ENCODE data around the gene HDAC4.

Gene HDAC4

DNA sequence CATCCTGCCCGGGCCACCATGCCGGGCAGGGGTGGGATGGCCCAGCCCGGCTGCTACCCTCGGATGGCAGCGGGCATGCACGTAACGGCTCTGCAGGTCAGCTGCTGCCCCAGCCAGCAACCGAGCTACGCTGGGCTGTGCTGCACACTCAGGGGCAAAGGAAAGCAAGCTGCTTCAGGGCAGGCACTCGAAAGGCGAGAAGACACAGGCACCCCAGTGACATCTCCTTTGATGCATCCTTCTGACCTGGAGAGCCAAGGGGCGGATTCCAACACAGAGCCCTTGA is 8.8 kb downstream of the HDAC4 start:
- H3K9me3 ChIP-seq: no peaks in the 10 kb centered on the region
- no peak overlapping the region for H3K4me3 ChIP-seq (ENCODE audit: low read depth in 1 of 2, low read length in 1 of 2)
- H3K4me1 ChIP-seq (ENCODE audit: control insufficient read depth in 1 of 2, insufficient read depth in 1 of 2, low read depth in 1 of 2, low read length in 1 of 2): no peaks in the 10 kb centered on the region
- H3K36me3 ChIP-seq: peaks cover 11% of the 10 kb centered on the region
- H3K27ac ChIP-seq: no peak overlapping the region
- no peaks in the 10 kb centered on the region for H3K27me3 ChIP-seq
- TF ChIP-seq, protein P1, sequence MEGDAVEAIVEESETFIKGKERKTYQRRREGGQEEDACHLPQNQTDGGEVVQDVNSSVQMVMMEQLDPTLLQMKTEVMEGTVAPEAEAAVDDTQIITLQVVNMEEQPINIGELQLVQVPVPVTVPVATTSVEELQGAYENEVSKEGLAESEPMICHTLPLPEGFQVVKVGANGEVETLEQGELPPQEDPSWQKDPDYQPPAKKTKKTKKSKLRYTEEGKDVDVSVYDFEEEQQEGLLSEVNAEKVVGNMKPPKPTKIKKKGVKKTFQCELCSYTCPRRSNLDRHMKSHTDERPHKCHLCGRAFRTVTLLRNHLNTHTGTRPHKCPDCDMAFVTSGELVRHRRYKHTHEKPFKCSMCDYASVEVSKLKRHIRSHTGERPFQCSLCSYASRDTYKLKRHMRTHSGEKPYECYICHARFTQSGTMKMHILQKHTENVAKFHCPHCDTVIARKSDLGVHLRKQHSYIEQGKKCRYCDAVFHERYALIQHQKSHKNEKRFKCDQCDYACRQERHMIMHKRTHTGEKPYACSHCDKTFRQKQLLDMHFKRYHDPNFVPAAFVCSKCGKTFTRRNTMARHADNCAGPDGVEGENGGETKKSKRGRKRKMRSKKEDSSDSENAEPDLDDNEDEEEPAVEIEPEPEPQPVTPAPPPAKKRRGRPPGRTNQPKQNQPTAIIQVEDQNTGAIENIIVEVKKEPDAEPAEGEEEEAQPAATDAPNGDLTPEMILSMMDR (IDR thresholded peaks at IDR 0.05): no peak

DNA sequence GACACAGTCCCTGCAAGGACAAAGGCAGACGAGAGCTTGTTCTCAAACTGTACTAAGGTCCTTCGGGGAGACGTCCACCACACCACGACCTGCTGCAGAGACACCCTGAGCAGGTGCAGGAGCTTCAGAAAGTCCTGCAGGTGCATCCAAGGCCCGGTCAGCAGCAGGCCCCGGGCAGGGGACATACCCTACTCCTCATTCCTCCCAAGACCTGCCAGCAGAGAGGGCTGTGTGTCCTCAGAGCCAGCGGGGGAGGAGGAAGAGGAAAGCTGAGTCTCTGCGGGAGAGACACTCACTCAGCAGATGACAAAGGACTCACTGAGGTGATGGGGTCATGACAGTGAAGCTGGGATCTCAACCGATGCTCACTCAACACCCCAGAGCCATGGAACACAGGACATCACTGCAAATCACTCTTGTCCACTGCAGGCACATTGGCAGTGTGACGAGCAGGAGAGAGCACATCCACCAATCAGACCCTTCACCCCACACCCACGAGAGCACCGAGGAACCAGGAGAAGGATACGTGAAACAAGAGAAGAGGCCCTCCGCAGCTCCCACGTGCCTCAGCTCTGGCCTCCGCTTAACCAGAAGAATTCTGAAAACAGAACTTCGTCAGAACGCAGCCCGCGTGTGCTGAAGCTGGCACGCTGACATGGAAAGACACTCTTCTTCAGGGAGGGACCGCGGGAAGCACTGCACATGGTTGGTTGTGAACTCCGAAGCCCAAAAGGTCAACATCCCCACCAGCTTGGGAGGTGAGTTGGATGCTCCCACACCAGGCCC is 9.3 kb downstream of the HDAC4 start:
- H3K27me3 ChIP-seq: no peaks in the 10 kb centered on the region
- peaks cover 11% of the 10 kb centered on the region for H3K36me3 ChIP-seq
- no peak overlapping the region for H3K27ac ChIP-seq
- no peaks in the 10 kb centered on the region for H3K9me3 ChIP-seq
- no peaks in the 10 kb centered on the region for H3K4me1 ChIP-seq (ENCODE audit: control insufficient read depth in 1 of 2, insufficient read depth in 1 of 2, low read depth in 1 of 2, low read length in 1 of 2)
- TF ChIP-seq, protein P1 (IDR thresholded peaks at IDR 0.05): no peak
- no peak overlapping the region for H3K4me3 ChIP-seq (ENCODE audit: low read depth in 1 of 2, low read length in 1 of 2)

DNA sequence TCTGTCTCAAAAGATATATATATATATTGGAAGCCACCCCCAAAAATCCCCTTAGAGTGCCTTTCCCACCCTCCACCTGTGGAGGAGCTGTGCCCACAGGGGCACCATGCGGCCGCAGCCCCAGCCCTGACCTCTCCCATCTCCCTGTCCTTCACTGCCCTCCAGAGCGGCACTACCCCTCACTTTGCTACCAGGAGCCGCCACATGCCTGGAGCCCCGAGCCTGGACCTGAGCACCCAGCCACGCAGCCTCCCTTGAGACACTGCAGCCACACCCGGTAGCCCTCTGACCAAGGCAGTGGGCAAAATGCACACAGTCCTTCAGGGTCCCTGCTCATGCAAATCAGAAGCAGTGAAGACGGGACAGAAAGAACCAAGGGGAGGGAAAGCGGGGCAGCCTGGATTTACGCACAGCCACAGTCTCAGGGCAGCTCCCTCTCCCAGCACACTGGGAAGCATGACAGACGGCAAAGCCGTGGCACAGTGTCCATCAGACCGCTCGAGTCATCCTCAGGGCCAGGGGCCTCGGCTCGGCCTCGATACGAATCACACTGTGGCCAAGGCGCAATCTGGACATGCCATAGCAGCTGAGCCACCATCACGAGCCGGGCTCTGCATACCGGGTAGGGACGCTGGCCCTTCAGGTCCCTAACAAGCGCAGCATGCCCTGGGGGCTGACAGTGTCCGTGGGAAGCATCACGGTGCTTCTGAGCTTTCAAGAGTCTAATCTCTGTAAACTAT is 10.1 kb downstream of the HDAC4 start:
- Histone ChIP-seq H3K27me3 (no peaks in the 10 kb centered on the region), H3K4me1 (ENCODE audit: control insufficient read depth in 1 of 2, insufficient read depth in 1 of 2, low read depth in 1 of 2, low read length in 1 of 2) (no peaks in the 10 kb centered on the region), H3K9me3 (no peaks in the 10 kb centered on the region), H3K36me3 (peaks cover 11% of the 10 kb centered on the region), H3K4me3 (ENCODE audit: low read depth in 1 of 2, low read length in 1 of 2) (no peak overlapping the region), H3K27ac (no peak overlapping the region)
- TF ChIP-seq, protein P1 (IDR thresholded peaks at IDR 0.05): no peak

DNA sequence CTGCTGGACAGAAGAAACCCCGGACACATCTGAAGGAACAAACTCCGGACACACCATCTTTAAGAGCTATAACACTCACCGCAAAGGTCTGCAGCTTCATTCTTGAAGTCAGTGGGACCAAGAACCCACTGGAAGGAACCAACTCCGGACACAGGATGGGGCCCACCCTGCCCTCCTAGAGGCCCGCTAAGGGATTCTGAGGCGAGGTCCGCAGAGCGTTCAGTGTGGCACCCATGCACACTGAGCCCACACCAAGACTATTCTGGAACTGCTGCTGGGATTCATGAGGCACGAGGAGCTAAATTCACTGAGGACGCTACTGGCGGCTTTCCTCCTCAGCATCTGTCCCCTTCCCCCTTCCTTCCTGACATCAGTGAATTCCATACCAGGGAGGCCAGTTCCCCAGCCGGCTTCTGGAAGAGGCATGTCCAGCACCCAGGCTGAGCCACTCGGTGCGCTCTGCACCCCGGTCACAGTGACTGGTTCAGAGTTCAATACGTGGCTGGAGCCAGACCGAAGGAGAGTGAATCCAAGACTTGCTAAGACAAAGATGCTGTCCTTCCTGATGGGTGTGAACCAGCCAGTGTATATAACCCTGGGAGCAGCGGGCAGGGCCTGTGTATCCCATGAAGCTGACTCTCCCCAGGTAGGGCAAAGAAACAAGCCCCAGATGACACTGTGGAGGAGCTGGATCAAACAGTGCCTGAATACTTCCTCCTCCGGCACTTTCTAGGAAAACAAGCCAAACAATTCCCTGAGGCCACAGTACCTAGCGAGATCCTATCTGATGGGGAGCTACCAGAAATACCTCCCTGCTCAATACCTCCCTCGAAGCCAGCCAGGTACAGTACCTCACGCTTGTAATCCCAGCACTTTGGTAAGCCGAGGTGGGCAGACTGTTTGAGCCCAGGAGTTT is 11.1 kb downstream of the HDAC4 start:
- no peak overlapping the region for H3K4me3 ChIP-seq (ENCODE audit: low read depth in 1 of 2, low read length in 1 of 2)
- H3K27me3 ChIP-seq: no peaks in the 10 kb centered on the region
- H3K9me3 ChIP-seq: no peaks in the 10 kb centered on the region
- no peaks in the 10 kb centered on the region for H3K4me1 ChIP-seq (ENCODE audit: control insufficient read depth in 1 of 2, insufficient read depth in 1 of 2, low read depth in 1 of 2, low read length in 1 of 2)
- no peak overlapping the region for H3K27ac ChIP-seq
- TF ChIP-seq, protein P1 (IDR thresholded peaks at IDR 0.05): no peak
- H3K36me3 ChIP-seq: peaks cover 11% of the 10 kb centered on the region

DNA sequence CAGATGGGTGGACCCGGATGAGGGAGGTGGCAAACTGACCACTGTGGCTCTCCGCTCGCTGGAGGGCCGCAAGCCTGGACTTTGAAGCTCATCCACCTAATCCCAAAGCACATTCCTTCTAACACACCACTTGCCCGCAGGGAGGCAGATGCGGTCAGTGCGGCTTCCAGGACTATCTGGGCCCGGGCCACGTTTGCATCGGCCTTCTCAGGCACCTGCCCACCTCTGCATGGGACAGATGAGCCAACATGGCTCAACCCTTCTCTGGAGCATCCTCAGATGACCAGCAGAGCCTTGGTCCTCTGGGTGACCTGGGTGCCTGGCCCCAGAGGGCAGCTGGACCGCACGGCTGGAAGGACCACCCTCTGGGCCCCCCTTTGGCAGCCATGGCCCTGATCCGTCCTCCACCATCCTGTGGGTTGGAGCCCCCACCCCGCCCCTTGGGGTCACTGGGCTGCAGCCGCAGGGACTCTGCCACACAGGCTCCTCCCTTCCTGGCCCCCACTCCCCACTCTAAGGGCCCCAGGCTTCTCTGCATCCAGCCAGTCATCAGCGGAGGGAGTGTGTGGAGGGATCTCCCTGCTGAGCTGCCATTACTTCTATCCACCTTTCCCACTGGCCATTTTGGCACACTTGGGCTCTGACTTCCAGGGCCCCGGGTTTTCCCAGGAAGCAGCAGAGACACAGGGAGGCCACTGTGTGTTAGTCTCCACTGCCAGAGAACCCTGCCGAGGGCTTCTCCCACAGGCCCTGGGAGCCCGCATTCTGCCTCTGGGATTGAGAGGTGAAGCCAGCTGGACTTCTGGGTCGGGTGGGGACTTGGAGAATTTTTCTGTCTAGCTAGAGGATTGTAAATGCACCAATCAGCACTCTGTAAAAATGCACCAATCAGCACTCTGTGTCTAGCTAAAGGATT is 12.3 kb downstream of the HDAC4 start:
- TF ChIP-seq, protein P1 (IDR thresholded peaks at IDR 0.05): no peak
- H3K9me3 ChIP-seq: no peaks in the 10 kb centered on the region
- no peak overlapping the region for H3K4me3 ChIP-seq (ENCODE audit: low read depth in 1 of 2, low read length in 1 of 2)
- peaks cover 3 to 4% of the 10 kb centered on the region in 2 experiments for H3K4me1 ChIP-seq (ENCODE audit: control insufficient read depth in 1 of 2, insufficient read depth in 1 of 2, low read depth in 1 of 2, low read length in 1 of 2)
- H3K36me3 ChIP-seq: peaks cover 11% of the 10 kb centered on the region
- H3K27me3 ChIP-seq: no peaks in the 10 kb centered on the region
- no peak overlapping the region for H3K27ac ChIP-seq
